GM06990 (cell line): Measurements from ENCODE around the gene EXOC3.

Source experiments
- DNase-seq: peaks from one replicate; pipeline ENCODE4 v3.0.0-alpha.2; 2011; ENCODE audit not compliant: insufficient read length; ENCODE audit errors: extremely low read depth
- H3K27me3 ChIP-seq: replicated peaks from 2 replicates; pipeline ENCODE4 v1.6.0; 2011; ENCODE audit warnings: low read length; ENCODE audit not compliant: control insufficient read depth, insufficient read depth
- H3K36me3 ChIP-seq: 2 replicates; pipeline ENCODE4 v1.5.1; 2011; ENCODE audit warnings: low read length; ENCODE audit not compliant: control insufficient read depth, insufficient read depth
- H3K4me3 ChIP-seq: replicated peaks from 2 replicates; pipeline ENCODE4 v1.5.1; 2011; ENCODE audit warnings: low read depth, mild to moderate bottlenecking, control low read depth, low read length
- TF ChIP-seq, protein P1 (sequence below): IDR thresholded peaks from 2 replicates; pipeline ENCODE4 v1.5.1; 2011; ENCODE audit warnings: low read length, control low read depth, mild to moderate bottlenecking, inconsistent platforms; ENCODE audit not compliant: insufficient read depth, poor library complexity, severe bottlenecking

The EXOC3 gene

DNA sequence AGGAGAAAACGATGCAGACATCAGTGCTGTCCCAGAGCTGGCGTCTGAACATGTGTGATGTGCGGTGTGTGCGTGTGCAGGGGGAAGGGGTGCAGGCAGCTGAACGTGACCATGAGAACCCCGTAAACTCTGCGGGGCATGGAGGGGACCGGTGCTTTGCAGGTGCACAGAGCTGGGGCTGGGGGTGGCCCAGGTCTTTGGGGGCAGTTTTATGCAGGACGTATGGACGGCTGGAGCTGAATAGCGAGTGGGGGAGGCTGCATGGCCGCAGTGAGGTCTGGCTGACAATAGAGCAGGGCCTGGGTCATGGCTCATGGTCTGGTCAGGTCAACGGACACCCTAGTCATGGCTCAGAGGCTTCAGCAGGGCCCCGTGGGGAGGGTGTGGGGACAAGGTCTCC, 3.3 kb upstream of the EXOC3 start:
- no peak for DNase-seq
- TF ChIP-seq, protein P1, sequence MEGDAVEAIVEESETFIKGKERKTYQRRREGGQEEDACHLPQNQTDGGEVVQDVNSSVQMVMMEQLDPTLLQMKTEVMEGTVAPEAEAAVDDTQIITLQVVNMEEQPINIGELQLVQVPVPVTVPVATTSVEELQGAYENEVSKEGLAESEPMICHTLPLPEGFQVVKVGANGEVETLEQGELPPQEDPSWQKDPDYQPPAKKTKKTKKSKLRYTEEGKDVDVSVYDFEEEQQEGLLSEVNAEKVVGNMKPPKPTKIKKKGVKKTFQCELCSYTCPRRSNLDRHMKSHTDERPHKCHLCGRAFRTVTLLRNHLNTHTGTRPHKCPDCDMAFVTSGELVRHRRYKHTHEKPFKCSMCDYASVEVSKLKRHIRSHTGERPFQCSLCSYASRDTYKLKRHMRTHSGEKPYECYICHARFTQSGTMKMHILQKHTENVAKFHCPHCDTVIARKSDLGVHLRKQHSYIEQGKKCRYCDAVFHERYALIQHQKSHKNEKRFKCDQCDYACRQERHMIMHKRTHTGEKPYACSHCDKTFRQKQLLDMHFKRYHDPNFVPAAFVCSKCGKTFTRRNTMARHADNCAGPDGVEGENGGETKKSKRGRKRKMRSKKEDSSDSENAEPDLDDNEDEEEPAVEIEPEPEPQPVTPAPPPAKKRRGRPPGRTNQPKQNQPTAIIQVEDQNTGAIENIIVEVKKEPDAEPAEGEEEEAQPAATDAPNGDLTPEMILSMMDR: no peak

DNA sequence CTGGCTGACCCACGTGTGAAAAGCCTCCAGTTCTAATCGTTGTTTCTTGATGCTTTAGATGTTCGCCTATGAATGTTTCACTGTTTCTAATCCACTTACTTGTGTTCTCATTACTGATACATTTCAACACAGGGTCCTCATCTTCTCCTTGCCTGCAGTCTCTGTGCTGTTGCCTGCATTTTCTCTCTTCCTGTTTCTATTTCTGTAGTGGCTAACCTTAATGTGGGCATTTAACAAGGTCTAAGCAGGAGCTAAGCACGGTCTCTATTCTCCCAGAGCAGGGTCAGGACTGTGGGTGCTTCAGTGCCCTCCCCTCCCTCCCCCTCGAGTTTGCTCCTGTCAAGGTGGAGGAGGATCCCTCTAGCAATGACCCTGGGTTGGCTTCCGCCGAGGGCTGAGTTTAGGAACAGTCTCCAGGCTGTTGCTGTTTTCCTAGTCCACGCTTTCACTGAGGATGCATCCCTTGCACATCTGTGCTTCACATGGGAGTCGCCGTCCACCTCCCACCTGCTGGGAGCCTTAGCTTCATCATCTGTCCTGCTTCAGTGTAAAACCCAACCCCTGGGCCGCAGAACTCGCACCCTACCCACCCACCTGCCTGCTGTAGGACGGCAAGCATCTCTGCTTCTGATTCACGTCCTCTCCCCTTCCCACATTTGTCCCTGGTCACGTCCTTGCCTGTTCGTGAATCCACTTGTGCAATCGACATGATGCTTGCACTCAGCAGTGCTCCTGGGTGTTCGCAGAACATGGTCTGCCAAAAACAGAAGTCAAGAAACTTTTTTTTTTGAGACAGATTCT, 2.4 kb upstream of the EXOC3 start:
- TF ChIP-seq, protein P1: no peak
- no peak overlapping the region for H3K4me3 ChIP-seq
- no peaks in the 10 kb centered on the region for H3K27me3 ChIP-seq
- no peak for DNase-seq
- peaks cover 8% of the 10 kb centered on the region for H3K36me3 ChIP-seq

More for the DNA sequence above, 3.3 kb upstream of the EXOC3 start:
- Histone ChIP-seq H3K4me3 (no peak overlapping the region), H3K36me3 (peaks cover 11% of the 10 kb centered on the region), H3K27me3 (no peaks in the 10 kb centered on the region)

DNA sequence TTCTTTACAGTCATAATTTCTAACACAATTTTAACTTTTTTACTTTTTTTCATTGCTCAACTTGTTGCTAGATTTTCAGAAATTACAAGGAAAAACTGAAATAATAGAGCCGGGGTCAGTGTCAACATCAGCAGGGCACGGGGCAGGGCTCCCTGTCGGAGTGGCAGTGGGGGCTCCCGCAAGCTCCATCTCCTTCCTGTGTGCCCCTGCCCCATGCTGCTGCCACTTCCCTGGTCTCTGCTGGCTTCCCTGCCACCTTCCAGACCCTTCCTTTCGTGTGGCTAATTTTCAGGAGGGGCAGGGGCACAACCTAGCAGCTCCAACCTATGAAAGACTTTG, 1.0 kb upstream of the EXOC3 start:
- H3K36me3 ChIP-seq: peaks cover 8% of the 10 kb centered on the region
- TF ChIP-seq, protein P1: no peak
- no peaks in the 10 kb centered on the region for H3K27me3 ChIP-seq
- DNase-seq: no peak
- peak overlapping the region; percentile 99 for H3K4me3 ChIP-seq

DNA sequence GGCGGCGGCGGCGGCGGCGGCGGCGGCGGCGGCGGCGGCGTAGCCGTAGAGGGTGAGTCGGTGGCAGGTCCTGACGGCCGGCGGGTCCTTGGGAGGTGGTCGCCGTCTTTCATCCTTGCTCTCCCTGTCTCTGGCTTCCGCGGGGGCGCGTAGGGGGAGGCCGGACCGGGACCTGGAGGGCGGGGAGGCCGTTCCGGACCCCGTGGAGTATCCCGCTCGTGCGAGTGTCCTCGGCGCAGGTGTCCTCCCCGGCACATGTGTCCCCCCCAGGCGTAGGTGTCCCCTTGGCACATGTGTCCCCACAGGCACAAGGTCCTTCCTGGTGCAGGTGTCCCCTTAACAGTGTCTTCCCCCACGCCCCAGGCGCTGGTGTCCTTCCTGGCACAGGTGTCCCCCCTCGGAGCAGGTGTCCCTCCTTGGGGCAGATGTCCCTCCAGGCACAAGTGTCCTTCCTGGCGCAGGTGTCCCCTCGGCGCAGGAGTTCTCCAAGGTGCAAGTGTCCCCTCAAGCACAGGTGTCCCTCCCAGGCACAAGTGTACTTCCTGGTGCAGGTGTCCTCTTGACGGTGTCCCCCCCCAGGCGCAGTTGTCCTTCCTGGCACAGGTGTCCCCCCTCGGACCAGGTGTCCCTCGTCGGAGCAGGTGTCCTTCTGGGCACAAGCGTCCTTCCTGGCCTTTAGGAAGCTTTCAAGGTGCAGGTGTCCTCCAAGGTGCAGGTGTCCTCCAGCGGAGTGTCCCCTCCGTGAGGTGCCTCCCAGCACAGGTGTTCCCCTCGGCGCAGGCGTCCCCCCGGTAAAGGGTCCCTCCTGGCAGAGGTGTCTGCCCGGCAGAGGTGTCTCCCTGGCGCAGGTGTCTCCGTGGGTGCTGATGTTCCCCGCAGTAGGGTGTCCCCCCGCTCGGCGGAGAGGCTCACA, 519 bp downstream of the EXOC3 start:
- Histone ChIP-seq H3K36me3 (peaks cover 19% of the 10 kb centered on the region), H3K27me3 (no peaks in the 10 kb centered on the region), H3K4me3 (peak overlapping the region; percentile 99)
- no peak for DNase-seq
- TF ChIP-seq, protein P1: no peak

DNA sequence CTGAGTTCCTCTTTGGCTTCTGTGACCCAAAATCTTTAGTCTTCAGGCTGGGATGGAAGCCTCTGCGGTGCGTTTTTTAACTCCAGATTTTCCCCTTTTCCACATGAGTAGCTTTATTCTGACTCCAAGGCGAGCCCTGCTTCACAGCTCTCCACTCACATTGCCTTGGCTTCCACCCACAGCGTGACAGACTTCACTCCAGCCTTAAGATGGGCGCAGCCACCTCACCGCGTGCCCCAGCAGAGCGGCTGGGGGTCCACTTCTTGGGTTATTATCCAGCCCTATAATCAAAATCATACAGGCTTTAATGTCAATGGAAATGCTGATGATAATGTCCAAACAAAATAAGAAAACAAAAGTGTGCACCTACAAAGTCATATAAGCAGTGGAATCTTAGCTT, 1.2 kb downstream of the EXOC3 start:
- Histone ChIP-seq H3K36me3 (peaks cover 22% of the 10 kb centered on the region), H3K27me3 (no peaks in the 10 kb centered on the region), H3K4me3 (peak overlapping the region; percentile 99)
- TF ChIP-seq, protein P1: no peak
- DNase-seq: no peak
